ENCODE measurements around the gene DCAF7. TPM values are rescaled to one million over a fixed set of nuclear protein-coding genes. Genes with fewer than 3 reads are reported as not detected.

Gene DCAF7
- total and polyA plus RNA-seq, 4 donors, result 13.2 to 24.0 (median 15.0) TPM

DNA sequence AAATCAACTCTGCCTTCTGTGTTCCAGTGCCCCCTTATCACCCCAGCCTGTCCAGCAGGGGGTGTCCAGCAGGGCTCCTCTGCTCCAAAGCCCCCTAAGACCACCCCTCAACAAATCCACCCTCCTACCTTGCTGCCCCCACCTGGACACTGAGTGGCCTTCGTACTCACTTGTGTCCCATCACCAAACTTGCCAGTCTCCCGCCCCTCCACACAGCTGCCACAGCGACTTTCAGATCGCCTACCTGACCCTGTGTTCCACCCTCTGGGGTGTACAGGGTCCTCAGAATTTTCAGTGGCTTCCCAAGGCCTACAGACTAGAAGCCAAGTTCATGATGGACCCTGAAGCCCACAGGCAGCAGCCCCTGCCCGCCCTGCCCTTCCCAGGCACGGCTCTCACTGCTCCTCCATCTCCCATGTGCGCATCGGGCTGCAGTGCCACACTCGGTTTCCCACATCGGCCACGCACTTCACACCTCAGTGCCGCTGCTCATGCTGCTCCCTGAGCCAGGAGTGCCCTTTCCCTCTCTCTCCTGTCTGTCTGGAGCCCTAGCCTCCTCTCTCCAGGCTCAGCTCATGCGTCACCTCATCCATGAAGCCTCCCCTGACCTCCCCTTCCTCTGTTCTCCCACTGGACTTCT is 15.3 kb upstream of the DCAF7 start:
- peaks cover 0 to 10% (median 4%) of the 10 kb centered on the region in 4 donors for H3K27me3 ChIP-seq (ENCODE audit: control insufficient read depth in 4 of 4, insufficient read depth in 4 of 4, low read length in 3 of 4)
- no peak overlapping the region for H3K27ac ChIP-seq (ENCODE audit: low read depth in 1 of 2, low read length in 2 of 2)
- TF ChIP-seq REST (IDR thresholded peaks at IDR 0.05) (no peak), FOXA2 (IDR thresholded peaks at IDR 0.05) (no peak), HNF4A (conservative IDR thresholded peaks at IDR 0.05) (no peak), GABPA (IDR thresholded peaks at IDR 0.05 in 1 of 2, conservative IDR thresholded peaks at IDR 0.05 in 1 of 2) (no peak), HNF4G (IDR thresholded peaks at IDR 0.05) (no peak), JUND (IDR thresholded peaks at IDR 0.05) (no peak), NR2F2 (IDR thresholded peaks at IDR 0.05) (no peak), CTCF (IDR thresholded peaks at IDR 0.05; ENCODE audit: low read depth, low read length, missing input control) (no peak), SP1 (IDR thresholded peaks at IDR 0.05) (no peak), EGR1 (IDR thresholded peaks at IDR 0.05; ENCODE audit: low read depth in 2 of 2) (no peak), ATF3 (IDR thresholded peaks at IDR 0.05) (no peak), TAF1 (conservative IDR thresholded peaks at IDR 0.05) (no peak), RXRA (IDR thresholded peaks at IDR 0.05) (no peak), FOXA1 (IDR thresholded peaks at IDR 0.05) (no peak)
- TF ChIP-seq, protein P1, sequence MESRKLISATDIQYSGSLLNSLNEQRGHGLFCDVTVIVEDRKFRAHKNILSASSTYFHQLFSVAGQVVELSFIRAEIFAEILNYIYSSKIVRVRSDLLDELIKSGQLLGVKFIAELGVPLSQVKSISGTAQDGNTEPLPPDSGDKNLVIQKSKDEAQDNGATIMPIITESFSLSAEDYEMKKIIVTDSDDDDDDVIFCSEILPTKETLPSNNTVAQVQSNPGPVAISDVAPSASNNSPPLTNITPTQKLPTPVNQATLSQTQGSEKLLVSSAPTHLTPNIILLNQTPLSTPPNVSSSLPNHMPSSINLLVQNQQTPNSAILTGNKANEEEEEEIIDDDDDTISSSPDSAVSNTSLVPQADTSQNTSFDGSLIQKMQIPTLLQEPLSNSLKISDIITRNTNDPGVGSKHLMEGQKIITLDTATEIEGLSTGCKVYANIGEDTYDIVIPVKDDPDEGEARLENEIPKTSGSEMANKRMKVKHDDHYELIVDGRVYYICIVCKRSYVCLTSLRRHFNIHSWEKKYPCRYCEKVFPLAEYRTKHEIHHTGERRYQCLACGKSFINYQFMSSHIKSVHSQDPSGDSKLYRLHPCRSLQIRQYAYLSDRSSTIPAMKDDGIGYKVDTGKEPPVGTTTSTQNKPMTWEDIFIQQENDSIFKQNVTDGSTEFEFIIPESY (IDR thresholded peaks at IDR 0.05), result no peak
- TF ChIP-seq, protein P2, sequence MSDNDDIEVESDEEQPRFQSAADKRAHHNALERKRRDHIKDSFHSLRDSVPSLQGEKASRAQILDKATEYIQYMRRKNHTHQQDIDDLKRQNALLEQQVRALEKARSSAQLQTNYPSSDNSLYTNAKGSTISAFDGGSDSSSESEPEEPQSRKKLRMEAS (IDR thresholded peaks at IDR 0.05), result no peak
- no peak overlapping the region for H3K4me3 ChIP-seq (ENCODE audit: low read depth in 1 of 3, low read length in 3 of 3)
- H3K9ac ChIP-seq (ENCODE audit: low read depth in 1 of 2, low read length in 2 of 2), result no peak overlapping the region
- no peaks in the 10 kb centered on the region for H3K4me1 ChIP-seq (ENCODE audit: control insufficient read depth in 4 of 4, insufficient read depth in 4 of 4, low read length in 3 of 4)
- H3K9me3 ChIP-seq (ENCODE audit: control insufficient read depth in 4 of 4, low read length in 3 of 4), result no peaks in the 10 kb centered on the region
- no peak for DNase-seq (ENCODE audit: low spot score)
- 89% methylated on average over 13 of the region's 13 CpGs for WGBS
- no peaks in the 10 kb centered on the region for H3K36me3 ChIP-seq (ENCODE audit: control insufficient read depth in 4 of 4, insufficient read depth in 3 of 4, low read depth in 1 of 4, low read length in 3 of 4)
